ENCODE results near the gene JPT2. TPM values are rescaled to one million over a fixed set of nuclear protein-coding genes. Genes with fewer than 3 reads are reported as not detected.

JPT2 gene
- total RNA-seq, 1 donor from 2014 or later: 146 TPM

- Mint-ChIP-seq H3K9me3 (ENCODE audit: low read depth) (no peaks in the 10 kb centered on the region), H3K4me3 (ENCODE audit: low read depth) (no peak overlapping the region), H3K27me3 (no peaks in the 10 kb centered on the region), H3K4me1 (ENCODE audit: low read depth) (no peaks in the 10 kb centered on the region), H3K27ac (no peak overlapping the region), H3K36me3 (ENCODE audit: insufficient read depth) (peaks cover 30% of the 10 kb centered on the region)
- DNase-seq (ENCODE audit: low spot score, unreplicated experiment): no peak
- no peak for TF ChIP-seq CTCF (IDR thresholded peaks at IDR 0.05; ENCODE audit: unreplicated experiment)
Observed at GRCh38 chr16:1668612-1669319, 9.3 kb upstream of the JPT2 start.

- TF ChIP-seq CTCF (IDR thresholded peaks at IDR 0.05; ENCODE audit: unreplicated experiment): no peak
Observed at GRCh38 chr16:1669698-1670097, 8.4 kb upstream of the JPT2 start.

DNA sequence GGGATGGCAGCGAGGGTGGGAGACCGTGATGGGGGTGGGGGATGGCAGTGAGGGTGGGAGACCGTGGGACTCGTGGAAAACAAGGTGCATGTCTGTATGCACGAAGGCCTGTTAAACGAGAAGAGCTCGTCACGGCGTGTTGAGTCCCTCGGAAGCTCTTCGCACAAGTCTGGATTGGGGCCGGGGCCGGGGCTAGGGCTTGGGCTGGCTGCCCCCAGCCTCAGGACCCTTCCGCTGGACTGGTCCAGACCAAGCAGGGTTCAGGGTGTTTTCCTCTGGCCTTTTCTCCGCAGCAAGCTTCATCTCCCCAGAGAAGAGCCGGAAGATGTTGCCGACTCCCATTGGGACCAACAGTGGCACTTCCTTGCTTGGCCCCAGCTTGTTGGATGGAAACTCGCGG lies 7.7 kb upstream of the JPT2 start:
- no peaks in the 10 kb centered on the region for H3K9me3 Mint-ChIP-seq (ENCODE audit: low read depth)
- H3K27me3 Mint-ChIP-seq: no peaks in the 10 kb centered on the region
- H3K36me3 Mint-ChIP-seq (ENCODE audit: insufficient read depth): peaks cover 32% of the 10 kb centered on the region
- no peak overlapping the region for H3K4me3 Mint-ChIP-seq (ENCODE audit: low read depth)
- no peak overlapping the region for H3K27ac Mint-ChIP-seq
- TF ChIP-seq CTCF (IDR thresholded peaks at IDR 0.05; ENCODE audit: unreplicated experiment): no peak
- DNase-seq (ENCODE audit: low spot score, unreplicated experiment): no peak
- no peaks in the 10 kb centered on the region for H3K4me1 Mint-ChIP-seq (ENCODE audit: low read depth)

More at GRCh38 chr16:1669698-1670097, 8.4 kb upstream of the JPT2 start:
- H3K27me3 Mint-ChIP-seq: no peaks in the 10 kb centered on the region
- H3K27ac Mint-ChIP-seq: no peak overlapping the region
- no peaks in the 10 kb centered on the region for H3K4me1 Mint-ChIP-seq (ENCODE audit: low read depth)
- H3K9me3 Mint-ChIP-seq (ENCODE audit: low read depth): no peaks in the 10 kb centered on the region
- no peak for DNase-seq (ENCODE audit: low spot score, unreplicated experiment)
- H3K4me3 Mint-ChIP-seq (ENCODE audit: low read depth): no peak overlapping the region
- peaks cover 30% of the 10 kb centered on the region for H3K36me3 Mint-ChIP-seq (ENCODE audit: insufficient read depth)

DNA sequence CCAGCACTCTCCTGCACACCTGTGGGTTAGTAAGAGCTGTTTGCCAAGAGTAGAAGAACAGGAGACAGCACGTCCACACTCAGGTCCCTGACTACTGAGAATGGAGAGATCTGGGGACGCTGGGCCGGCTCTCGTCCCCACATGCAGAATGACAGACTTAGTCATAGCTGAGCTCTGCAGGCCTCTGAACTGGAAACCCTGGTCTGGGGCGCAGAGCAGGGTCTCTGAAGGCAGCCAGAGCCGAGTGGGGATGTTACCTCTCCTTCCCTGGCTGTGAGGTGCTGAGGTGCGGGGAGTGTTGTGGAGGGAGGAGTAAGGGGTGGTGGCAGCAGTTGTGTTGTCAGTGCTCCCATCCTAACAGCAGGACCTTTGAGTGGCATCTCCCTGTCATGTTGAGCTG lies 7.2 kb upstream of the JPT2 start:
- no peak for DNase-seq (ENCODE audit: low spot score, unreplicated experiment)
- H3K36me3 Mint-ChIP-seq (ENCODE audit: insufficient read depth): peaks cover 32% of the 10 kb centered on the region

More for the DNA sequence above, 7.2 kb upstream of the JPT2 start:
- no peaks in the 10 kb centered on the region for H3K27me3 Mint-ChIP-seq
- no peaks in the 10 kb centered on the region for H3K4me1 Mint-ChIP-seq (ENCODE audit: low read depth)
- no peak for TF ChIP-seq CTCF (IDR thresholded peaks at IDR 0.05; ENCODE audit: unreplicated experiment)
- no peak overlapping the region for H3K4me3 Mint-ChIP-seq (ENCODE audit: low read depth)
- no peak overlapping the region for H3K27ac Mint-ChIP-seq
- H3K9me3 Mint-ChIP-seq (ENCODE audit: low read depth): no peaks in the 10 kb centered on the region

All from progenitor cell of endocrine pancreas (in vitro differentiated cells).